22Rv1 (cell line): ENCODE measurements around the gene DAP3.

ENCODE experiments used
- ZFX ChIP-seq: fragments of 450-650 bp; IDR thresholded peaks from 2 replicates; pipeline ENCODE4 v1.6.1; 2017; ENCODE audit warnings: antibody characterized with exemption, borderline replicate concordance
- TF ChIP-seq, protein P1 (sequence below): fragments of 450-650 bp; IDR thresholded peaks from 2 replicates; pipeline ENCODE4 v1.5.1; 2017; ENCODE audit warnings: mild to moderate bottlenecking

DNA sequence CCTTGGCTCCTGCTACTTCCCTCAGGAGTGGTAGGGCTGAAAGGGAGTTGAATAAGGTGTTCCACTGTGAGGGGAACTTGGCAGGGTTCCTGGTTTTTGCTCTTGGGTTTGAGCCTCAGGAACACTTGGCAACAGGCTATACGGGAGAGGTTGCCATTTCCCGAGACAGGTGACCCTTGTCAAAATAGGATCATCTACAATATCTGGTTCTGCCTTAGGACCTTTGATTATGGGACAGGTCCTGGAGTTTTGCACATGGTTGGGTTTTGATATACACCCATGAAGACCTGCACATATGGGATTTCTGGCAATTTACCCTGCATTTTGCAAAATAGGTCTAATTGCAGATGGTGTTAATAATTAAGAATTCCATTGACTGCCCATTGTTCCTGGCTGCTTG, 31.4 kb upstream of the DAP3 start:
- TF ChIP-seq, protein P1, sequence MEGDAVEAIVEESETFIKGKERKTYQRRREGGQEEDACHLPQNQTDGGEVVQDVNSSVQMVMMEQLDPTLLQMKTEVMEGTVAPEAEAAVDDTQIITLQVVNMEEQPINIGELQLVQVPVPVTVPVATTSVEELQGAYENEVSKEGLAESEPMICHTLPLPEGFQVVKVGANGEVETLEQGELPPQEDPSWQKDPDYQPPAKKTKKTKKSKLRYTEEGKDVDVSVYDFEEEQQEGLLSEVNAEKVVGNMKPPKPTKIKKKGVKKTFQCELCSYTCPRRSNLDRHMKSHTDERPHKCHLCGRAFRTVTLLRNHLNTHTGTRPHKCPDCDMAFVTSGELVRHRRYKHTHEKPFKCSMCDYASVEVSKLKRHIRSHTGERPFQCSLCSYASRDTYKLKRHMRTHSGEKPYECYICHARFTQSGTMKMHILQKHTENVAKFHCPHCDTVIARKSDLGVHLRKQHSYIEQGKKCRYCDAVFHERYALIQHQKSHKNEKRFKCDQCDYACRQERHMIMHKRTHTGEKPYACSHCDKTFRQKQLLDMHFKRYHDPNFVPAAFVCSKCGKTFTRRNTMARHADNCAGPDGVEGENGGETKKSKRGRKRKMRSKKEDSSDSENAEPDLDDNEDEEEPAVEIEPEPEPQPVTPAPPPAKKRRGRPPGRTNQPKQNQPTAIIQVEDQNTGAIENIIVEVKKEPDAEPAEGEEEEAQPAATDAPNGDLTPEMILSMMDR: no peak
- no peak for TF ChIP-seq ZFX
